Measurements from ENCODE around the gene IL20RB.
"Not testable (repeated sequence)": the region's sequence is repeated elsewhere in the genome, so short reads cannot be mapped to it uniquely, and the experiment has no call there.

IL20RB gene

DNA sequence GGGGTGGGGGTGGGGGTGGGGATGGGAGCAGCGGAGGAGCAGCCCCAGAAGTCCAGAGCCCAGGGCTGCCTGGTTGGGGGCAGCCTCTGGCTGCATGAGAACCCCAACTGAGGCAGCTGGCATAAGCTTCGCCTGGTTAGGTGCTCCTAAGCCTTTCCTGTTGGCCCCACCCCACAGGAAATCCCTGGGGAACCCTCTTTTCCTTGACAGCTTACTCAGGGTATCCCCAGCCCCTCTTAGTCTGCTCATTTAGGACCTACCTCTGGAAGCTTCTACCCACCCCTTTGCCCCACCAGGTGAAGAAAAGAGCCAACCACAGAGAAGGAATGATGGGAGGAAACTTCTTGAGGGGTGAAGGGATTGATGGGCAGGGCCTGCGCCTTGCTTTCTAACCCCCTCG lies 53.4 kb downstream of the IL20RB start:
- CTCF ChIA-PET: interaction anchor here (1.0 kb wide), 1 partner anchor 620 kb away, joined by 3 read pairs; no protein-coding TSS in a partner anchor
- TF ChIP-seq NFRKB (IDR thresholded peaks at IDR 0.05): no peak
- no peak for TF ChIP-seq FOXK2 (IDR thresholded peaks at IDR 0.05)
- no peak for DNase-seq (ENCODE audit: extremely low spot score)
- POLR2A ChIA-PET: interaction anchor here (1.6 kb wide), 1 partner anchor 149 kb away, joined by 4 read pairs; the partner anchor contains the start of gene NCK1

DNA sequence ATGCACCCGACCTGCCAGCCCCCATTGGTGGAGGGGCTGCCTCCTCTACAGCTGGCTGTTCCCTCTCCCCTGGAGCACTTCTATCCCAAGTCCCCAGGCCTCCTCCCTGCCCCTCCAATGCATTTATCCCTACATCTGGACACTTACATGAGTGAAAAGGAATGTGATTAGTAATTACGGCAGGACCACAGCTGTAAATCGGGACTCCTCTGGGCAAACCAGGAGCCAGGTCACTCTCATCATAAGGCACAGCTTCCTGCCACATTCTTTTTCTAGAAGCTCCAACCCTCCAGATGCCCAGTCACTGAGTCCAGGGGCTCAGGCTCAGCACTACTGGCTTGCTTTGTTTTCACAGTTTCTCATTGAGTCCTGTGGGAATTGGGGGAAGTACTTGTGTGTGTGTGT lies 54.3 kb downstream of the IL20RB start:
- ChIA-PET CTCF (interaction anchor here (1.0 kb wide), 1 partner anchor 621 kb away, joined by 3 read pairs; no protein-coding TSS in a partner anchor), POLR2A (interaction anchor here (1.6 to 5.4 kb wide), 2 partner anchors 150 to 259 kb away, joined by 4 to 34 read pairs; partner anchors contain the start of genes NCK1 and STAG1)
- DNase-seq (ENCODE audit: extremely low spot score): no peak
- no peak for TF ChIP-seq ZNF384 (IDR thresholded peaks at IDR 0.05)
- TF ChIP-seq LEF1 (IDR thresholded peaks at IDR 0.05; ENCODE audit: borderline replicate concordance): no peak
- no peak for TF ChIP-seq SP1 (IDR thresholded peaks at IDR 0.05)
- TF ChIP-seq FOXK2 (IDR thresholded peaks at IDR 0.05): no peak
- no peak for TF ChIP-seq NFRKB (IDR thresholded peaks at IDR 0.05)
- TF ChIP-seq CTBP1 (IDR thresholded peaks at IDR 0.05; ENCODE audit: borderline replicate concordance): no peak
- TF ChIP-seq FOXA1 (IDR thresholded peaks at IDR 0.05): no peak
- TF ChIP-seq, protein P1, sequence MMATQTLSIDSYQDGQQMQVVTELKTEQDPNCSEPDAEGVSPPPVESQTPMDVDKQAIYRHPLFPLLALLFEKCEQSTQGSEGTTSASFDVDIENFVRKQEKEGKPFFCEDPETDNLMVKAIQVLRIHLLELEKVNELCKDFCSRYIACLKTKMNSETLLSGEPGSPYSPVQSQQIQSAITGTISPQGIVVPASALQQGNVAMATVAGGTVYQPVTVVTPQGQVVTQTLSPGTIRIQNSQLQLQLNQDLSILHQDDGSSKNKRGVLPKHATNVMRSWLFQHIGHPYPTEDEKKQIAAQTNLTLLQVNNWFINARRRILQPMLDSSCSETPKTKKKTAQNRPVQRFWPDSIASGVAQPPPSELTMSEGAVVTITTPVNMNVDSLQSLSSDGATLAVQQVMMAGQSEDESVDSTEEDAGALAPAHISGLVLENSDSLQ (IDR thresholded peaks at IDR 0.05): no peak
- no peak for TF ChIP-seq SUZ12 (IDR thresholded peaks at IDR 0.05)
- TF ChIP-seq TARDBP (IDR thresholded peaks at IDR 0.05): no peak
- TF ChIP-seq BHLHE40 (IDR thresholded peaks at IDR 0.05; ENCODE audit: borderline replicate concordance): no peak

DNA sequence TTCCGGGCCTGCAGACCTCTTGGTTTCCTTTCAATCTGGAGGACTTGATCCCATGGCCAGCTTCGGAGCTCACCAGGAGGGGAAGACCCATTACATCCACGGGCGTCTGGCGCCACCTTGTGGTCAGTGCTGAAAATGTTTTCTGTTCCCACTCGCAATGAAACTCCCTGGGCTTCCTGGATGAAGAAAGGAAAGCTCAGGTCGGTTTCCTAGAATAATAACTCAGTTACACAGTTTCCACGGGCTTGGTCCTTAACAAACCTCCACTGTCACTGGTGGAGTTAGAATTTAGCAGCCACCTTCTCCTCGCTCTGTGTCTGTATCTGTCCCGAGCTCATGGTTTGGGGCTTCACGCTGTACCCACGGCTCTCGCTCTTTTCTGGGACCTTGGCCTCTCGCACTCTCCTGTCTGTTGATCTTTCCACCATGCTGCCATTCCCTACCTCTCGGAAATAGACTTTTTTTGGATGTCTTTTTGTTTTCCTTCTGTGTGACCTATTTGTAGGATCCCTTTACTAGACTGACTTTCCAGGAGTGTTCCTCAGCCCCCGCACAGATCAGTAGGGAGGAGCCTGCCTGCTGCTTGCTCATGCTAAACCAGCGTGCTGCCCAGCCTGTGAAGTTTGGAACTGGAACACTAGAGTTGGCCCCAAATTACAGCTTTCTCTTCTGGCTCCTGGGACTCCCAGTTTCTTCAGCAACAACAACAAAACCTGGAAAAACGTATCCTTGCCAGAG lies 56.3 kb downstream of the IL20RB start:
- POLR2A ChIA-PET: interaction anchor here (0.9 to 5.4 kb wide), 4 partner anchors 152 to 264 kb away, joined by 3 to 34 read pairs (median 6); partner anchors contain the start of genes NCK1 and STAG1
- DNase-seq (ENCODE audit: extremely low spot score): peak; percentile 83
- no peak for TF ChIP-seq FOXA1 (IDR thresholded peaks at IDR 0.05)
- no peak for TF ChIP-seq SP1 (IDR thresholded peaks at IDR 0.05)
- no peak for TF ChIP-seq ZNF384 (IDR thresholded peaks at IDR 0.05)
- TF ChIP-seq LEF1 (IDR thresholded peaks at IDR 0.05; ENCODE audit: borderline replicate concordance): no peak
- no peak for TF ChIP-seq NFRKB (IDR thresholded peaks at IDR 0.05)
- no peak for TF ChIP-seq CTBP1 (IDR thresholded peaks at IDR 0.05; ENCODE audit: borderline replicate concordance)
- TF ChIP-seq SUZ12 (IDR thresholded peaks at IDR 0.05): no peak
- TF ChIP-seq FOXM1 (IDR thresholded peaks at IDR 0.05; ENCODE audit: borderline replicate concordance): no peak
- no peak; the same call in 1 of the 2 replicates for TF ChIP-seq L3MBTL2 (conservative IDR thresholded peaks at IDR 0.05)
- TF ChIP-seq, protein P1 (IDR thresholded peaks at IDR 0.05): no peak
- TF ChIP-seq TARDBP (IDR thresholded peaks at IDR 0.05): no peak
- TF ChIP-seq FOXK2 (IDR thresholded peaks at IDR 0.05): no peak
- TF ChIP-seq BHLHE40 (IDR thresholded peaks at IDR 0.05; ENCODE audit: borderline replicate concordance): no peak
- no peak for TF ChIP-seq HDGF (IDR thresholded peaks at IDR 0.05; ENCODE audit: borderline replicate concordance)
- TF ChIP-seq ARNT (IDR thresholded peaks at IDR 0.05): no peak
- no peak for TF ChIP-seq ELF4 (IDR thresholded peaks at IDR 0.05)
- CTCF ChIA-PET: interaction anchor here (0.6 to 1.6 kb wide), 17 partner anchors 9 to 943 kb away, joined by 3 to 28 read pairs (median 3); partner anchors contain the start of genes NCK1 and STAG1

DNA sequence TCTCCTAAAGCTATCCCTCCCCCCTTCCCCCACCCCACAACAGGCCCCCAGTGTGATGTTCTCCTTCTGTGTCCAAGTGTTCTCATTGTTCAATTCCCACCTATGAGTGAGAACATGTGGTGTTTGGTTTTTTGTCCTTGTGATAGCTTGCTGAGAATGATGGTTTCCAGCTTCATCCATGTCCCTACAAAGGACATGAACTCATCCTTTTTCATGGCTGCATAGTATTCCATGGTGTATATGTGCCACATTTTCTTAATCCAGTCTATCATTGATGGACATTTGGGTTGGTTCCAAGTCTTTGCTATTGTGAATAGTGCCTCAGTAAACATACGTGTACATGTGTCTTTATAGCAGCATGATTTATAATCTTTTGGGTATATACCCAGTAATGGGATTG lies 59.5 kb downstream of the IL20RB start:
- CTCF ChIA-PET; DNase-seq (ENCODE audit: extremely low spot score): not testable (repeated sequence)
- POLR2A ChIA-PET: interaction anchor here (5.4 kb wide), 1 partner anchor 265 kb away, joined by 34 read pairs; the partner anchor contains the start of gene STAG1

DNA sequence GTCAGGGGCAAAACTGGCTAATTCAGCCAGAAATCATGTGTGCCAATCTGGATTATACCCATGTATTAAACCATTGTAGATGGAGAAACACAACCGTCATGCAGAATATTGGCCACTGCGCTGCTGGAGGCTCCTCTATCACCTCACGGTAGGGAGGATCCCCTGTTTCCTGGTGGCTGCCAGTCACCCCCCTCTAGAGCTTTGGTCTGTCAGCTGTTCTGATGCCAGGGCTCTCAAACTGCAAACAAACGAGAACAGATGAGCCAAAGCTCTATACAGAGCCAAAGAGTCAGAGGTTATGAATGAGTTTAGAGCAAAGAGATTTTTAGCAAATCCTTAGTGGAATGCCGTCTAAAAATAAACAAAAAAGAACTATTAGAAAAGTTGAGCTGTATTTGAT lies 62.5 kb downstream of the IL20RB start:
- CTCF ChIA-PET: no interaction called here
- no peak for DNase-seq (ENCODE audit: extremely low spot score)
- POLR2A ChIA-PET: interaction anchor here (1.5 kb wide), 1 partner anchor 268 kb away, joined by 3 read pairs; the partner anchor contains the start of gene STAG1
- TF ChIP-seq FOXA1 (IDR thresholded peaks at IDR 0.05): no peak
- TF ChIP-seq HDGF (IDR thresholded peaks at IDR 0.05; ENCODE audit: borderline replicate concordance): no peak
- TF ChIP-seq, protein P1 (IDR thresholded peaks at IDR 0.05): no peak
- no peak for TF ChIP-seq FOXM1 (IDR thresholded peaks at IDR 0.05; ENCODE audit: borderline replicate concordance)
- no peak for TF ChIP-seq TARDBP (IDR thresholded peaks at IDR 0.05)
- no peak for TF ChIP-seq NFRKB (IDR thresholded peaks at IDR 0.05)
- no peak for TF ChIP-seq SP1 (IDR thresholded peaks at IDR 0.05)

DNA sequence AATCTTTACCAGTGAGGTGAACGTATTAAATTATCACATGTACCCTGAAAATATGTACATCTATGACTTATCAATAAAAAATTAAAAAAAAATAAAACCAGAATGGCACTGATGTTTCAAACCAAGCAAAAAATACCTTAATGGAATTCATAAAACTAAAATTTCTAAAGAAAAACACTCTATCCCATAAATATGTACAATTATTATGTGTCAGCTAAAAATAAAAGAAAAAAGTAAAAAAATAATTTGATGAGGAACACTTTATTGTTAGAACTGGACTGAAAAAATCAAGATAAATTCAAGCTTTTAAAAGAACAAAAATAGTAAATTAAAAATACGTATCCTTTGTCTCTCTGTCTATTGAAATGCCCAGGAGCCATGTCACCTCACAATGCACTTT lies 63.1 kb downstream of the IL20RB start:
- ChIA-PET CTCF (no interaction called here), POLR2A (interaction anchor here (0.5 to 1.5 kb wide), 2 partner anchors 22 to 268 kb away, joined by 3 read pairs; partner anchors contain the start of gene STAG1)
- DNase-seq (ENCODE audit: extremely low spot score): no peak
- TF ChIP-seq L3MBTL2 (conservative IDR thresholded peaks at IDR 0.05) (no peak), ZNF384 (IDR thresholded peaks at IDR 0.05) (no peak), FOXK2 (IDR thresholded peaks at IDR 0.05) (no peak), HDGF (IDR thresholded peaks at IDR 0.05; ENCODE audit: borderline replicate concordance) (no peak), BHLHE40 (IDR thresholded peaks at IDR 0.05; ENCODE audit: borderline replicate concordance) (no peak), LEF1 (IDR thresholded peaks at IDR 0.05; ENCODE audit: borderline replicate concordance) (no peak), TARDBP (IDR thresholded peaks at IDR 0.05) (no peak), SUZ12 (IDR thresholded peaks at IDR 0.05) (no peak), FOXA1 (IDR thresholded peaks at IDR 0.05) (no peak), SP1 (IDR thresholded peaks at IDR 0.05) (no peak), ARNT (IDR thresholded peaks at IDR 0.05) (no peak), NFRKB (IDR thresholded peaks at IDR 0.05) (no peak), CTBP1 (IDR thresholded peaks at IDR 0.05; ENCODE audit: borderline replicate concordance) (no peak), FOXM1 (IDR thresholded peaks at IDR 0.05; ENCODE audit: borderline replicate concordance) (no peak), ELF4 (IDR thresholded peaks at IDR 0.05) (no peak)
- TF ChIP-seq, protein P1 (IDR thresholded peaks at IDR 0.05): no peak
